KMS-11 (cell line): ENCODE results near the gene KLRF1.

Source experiments
- H2AFZ ChIP-seq: fragments of 200-600 bp; sonication (generic); 2 replicates; pipeline ENCODE4 v1.6.1; 2016; ENCODE audit warnings: antibody characterized with exemption, mixed run types, low read depth
- H3K27ac ChIP-seq: fragments of 200-600 bp; sonication (generic); 2 replicates; pipeline ENCODE4 v1.6.1; 2016; ENCODE audit warnings: mild to moderate bottlenecking, mixed run types
- H3K27me3 ChIP-seq: fragments of 200-600 bp; sonication (generic); 2 replicates; pipeline ENCODE4 v1.6.1; 2017; ENCODE audit warnings: mild to moderate bottlenecking, low read depth, mixed run types, moderate library complexity; ENCODE audit not compliant: insufficient read depth
- H3K36me3 ChIP-seq: fragments of 200-600 bp; sonication (generic); 2 replicates; pipeline ENCODE4 v1.6.1; 2017; ENCODE audit warnings: mild to moderate bottlenecking, mixed run types; ENCODE audit not compliant: insufficient read depth
- H3K4me1 ChIP-seq: fragments of 200-600 bp; sonication (generic); 2 replicates; pipeline ENCODE4 v1.6.1; 2016; ENCODE audit warnings: mild to moderate bottlenecking, low read depth, mixed run types; ENCODE audit not compliant: poor library complexity, severe bottlenecking
- H3K4me2 ChIP-seq: fragments of 200-600 bp; sonication (generic); 2 replicates; pipeline ENCODE4 v1.7.0; 2016; ENCODE audit warnings: mild to moderate bottlenecking, mixed run types
- H3K4me3 ChIP-seq: fragments of 200-600 bp; sonication (generic); IDR thresholded peaks from 2 replicates; pipeline ENCODE4 v1.6.1; 2017; ENCODE audit warnings: low read depth, low read length, mixed read lengths; ENCODE audit not compliant: insufficient read depth
- H3K79me2 ChIP-seq: fragments of 200-600 bp; sonication (generic); 2 replicates; pipeline ENCODE4 v1.6.1; 2016; ENCODE audit warnings: low read depth, mixed run types; ENCODE audit not compliant: insufficient read depth
- H3K9ac ChIP-seq: fragments of 200-600 bp; sonication (generic); 2 replicates; pipeline ENCODE4 v1.6.1; 2016; ENCODE audit warnings: mild to moderate bottlenecking, mixed run types
- H4K20me1 ChIP-seq: fragments of 200-600 bp; sonication (generic); 2 replicates; pipeline ENCODE4 v1.6.1; 2016; ENCODE audit warnings: mild to moderate bottlenecking, mixed run types; ENCODE audit not compliant: insufficient read depth
- CTCF ChIP-seq: fragments of 200-600 bp; sonication (generic); conservative IDR thresholded peaks from 2 replicates; pipeline ENCODE4 v1.6.1; 2017; ENCODE audit warnings: low read depth, mild to moderate bottlenecking, antibody characterized with exemption, low read length, moderate library complexity, mixed read lengths

KLRF1 gene

GRCh38 chr12:9792961-9793617 lies 34.2 kb upstream of the KLRF1 start:
- Histone ChIP-seq H3K36me3 (no peaks in the 10 kb centered on the region), H2AFZ (no peak overlapping the region), H3K27me3 (no peaks in the 10 kb centered on the region), H4K20me1 (no peaks in the 10 kb centered on the region), H3K27ac (no peak overlapping the region), H3K4me1 (peaks cover under 1% of the 10 kb centered on the region), H3K4me2 (no peak overlapping the region), H3K4me3 (no peak overlapping the region), H3K9ac (no peak overlapping the region), H3K79me2 (no peaks in the 10 kb centered on the region)
- TF ChIP-seq CTCF: no peak

GRCh38 chr12:9793779-9794395 lies 33.4 kb upstream of the KLRF1 start:
- peak overlapping the region; percentile 18; the same call in 1 of the 2 replicates for H3K4me2 ChIP-seq
- H3K9ac ChIP-seq: no peak overlapping the region
- H3K36me3 ChIP-seq: no peaks in the 10 kb centered on the region
- no peaks in the 10 kb centered on the region for H4K20me1 ChIP-seq
- no peaks in the 10 kb centered on the region for H3K27me3 ChIP-seq
- no peak overlapping the region for H2AFZ ChIP-seq
- no peak overlapping the region for H3K27ac ChIP-seq
- peaks cover 4% of the 10 kb centered on the region for H3K4me1 ChIP-seq
- no peak for TF ChIP-seq CTCF
- no peaks in the 10 kb centered on the region for H3K79me2 ChIP-seq
- no peak overlapping the region for H3K4me3 ChIP-seq

GRCh38 chr12:9794484-9795093 lies 32.7 kb upstream of the KLRF1 start:
- H3K36me3 ChIP-seq: no peaks in the 10 kb centered on the region
- peak overlapping the region; percentile 18; the same call in 1 of the 2 replicates for H3K4me2 ChIP-seq
- TF ChIP-seq CTCF: no peak
- H3K4me3 ChIP-seq: no peak overlapping the region
- H2AFZ ChIP-seq: no peak overlapping the region
- H4K20me1 ChIP-seq: no peaks in the 10 kb centered on the region
- H3K27ac ChIP-seq: no peak overlapping the region
- no peaks in the 10 kb centered on the region for H3K79me2 ChIP-seq
- no peaks in the 10 kb centered on the region for H3K27me3 ChIP-seq
- no peak overlapping the region for H3K9ac ChIP-seq
- H3K4me1 ChIP-seq: peaks cover 4% of the 10 kb centered on the region

- H3K79me2 ChIP-seq: no peaks in the 10 kb centered on the region
- no peak for TF ChIP-seq CTCF
- H3K9ac ChIP-seq: no peak overlapping the region
- H3K4me1 ChIP-seq: peaks cover 4% of the 10 kb centered on the region
- no peak overlapping the region for H3K4me3 ChIP-seq
- no peaks in the 10 kb centered on the region for H3K27me3 ChIP-seq
- H3K36me3 ChIP-seq: no peaks in the 10 kb centered on the region
- no peak overlapping the region for H3K4me2 ChIP-seq
- H3K27ac ChIP-seq: no peak overlapping the region
- no peaks in the 10 kb centered on the region for H4K20me1 ChIP-seq
- no peak overlapping the region for H2AFZ ChIP-seq
These were observed 31.3 kb upstream of the KLRF1 start for GRCh38 chr12:9795945-9796344.
